GM12874 (cell line): Measurements from ENCODE around the gene SLIT3.

Experiments used
- CTCF ChIP-seq: IDR thresholded peaks from 2 replicates; pipeline ENCODE4 v1.5.1; 2011; ENCODE audit warnings: low read depth, mild to moderate bottlenecking, control low read depth, low read length, moderate library complexity; ENCODE audit not compliant: insufficient read depth

SLIT3 gene

GRCh38 chr5:169253071-169253470 lies 47.9 kb downstream of the SLIT3 start:
- TF ChIP-seq CTCF = no peak

GRCh38 chr5:169251333-169252084 lies 49.4 kb downstream of the SLIT3 start:
- no peak for TF ChIP-seq CTCF

- no peak for TF ChIP-seq CTCF
Measured at GRCh38 chr5:169250887-169251286, 50.1 kb downstream of the SLIT3 start.

GRCh38 chr5:169248996-169249395 lies 51.9 kb downstream of the SLIT3 start:
- TF ChIP-seq CTCF = no peak

GRCh38 chr5:169248550-169248949 lies 52.4 kb downstream of the SLIT3 start:
- no peak for TF ChIP-seq CTCF

GRCh38 chr5:169244812-169245211 lies 56.1 kb downstream of the SLIT3 start:
- TF ChIP-seq CTCF = no peak

GRCh38 chr5:169243651-169244422 lies 57.1 kb downstream of the SLIT3 start:
- TF ChIP-seq CTCF = no peak
